GM19239 (cell line): ENCODE results near the gene ATP10A.

Experiments used
- DNase-seq: peaks from one replicate; pipeline ENCODE4 v3.0.0; 2011; ENCODE audit warnings: low spot score; ENCODE audit not compliant: insufficient read length
- FAIRE-seq: peaks from 2 replicates; lab custom pipeline; 2011; peaks lifted over from hg19 to GRCh38; lab: Jason Lieb, UNC

ATP10A gene

DNA sequence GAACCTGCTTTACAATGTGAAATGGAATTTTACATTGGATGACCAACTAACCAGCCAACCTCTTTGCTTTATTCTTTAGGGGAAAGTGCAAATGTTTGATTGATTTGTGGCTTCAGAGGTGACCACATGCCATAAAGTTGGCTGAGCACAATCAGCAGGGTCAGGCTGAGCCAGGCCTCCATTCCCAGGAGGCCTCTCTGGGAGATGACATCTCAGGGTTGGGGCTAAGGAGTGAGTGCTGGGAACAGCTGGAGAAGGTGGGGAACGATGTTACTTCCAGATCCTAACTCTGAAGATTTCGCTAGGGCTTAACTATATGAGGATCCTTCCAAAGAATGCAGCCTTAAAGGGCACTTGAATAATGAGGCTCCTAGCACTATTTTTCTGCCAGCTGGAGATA lies 131.7 kb downstream of the ATP10A start:
- DNase-seq: no peak
- FAIRE-seq: no peak

- FAIRE-seq (no peak), DNase-seq (no peak)
These were observed 132.2 kb downstream of the ATP10A start for GRCh38 chr15:25730918-25731317.

GRCh38 chr15:25728816-25729215 lies 134.3 kb downstream of the ATP10A start:
- FAIRE-seq (no peak), DNase-seq (no peak)

GRCh38 chr15:25727867-25728600 lies 135.1 kb downstream of the ATP10A start:
- no peak for FAIRE-seq
- no peak for DNase-seq

DNA sequence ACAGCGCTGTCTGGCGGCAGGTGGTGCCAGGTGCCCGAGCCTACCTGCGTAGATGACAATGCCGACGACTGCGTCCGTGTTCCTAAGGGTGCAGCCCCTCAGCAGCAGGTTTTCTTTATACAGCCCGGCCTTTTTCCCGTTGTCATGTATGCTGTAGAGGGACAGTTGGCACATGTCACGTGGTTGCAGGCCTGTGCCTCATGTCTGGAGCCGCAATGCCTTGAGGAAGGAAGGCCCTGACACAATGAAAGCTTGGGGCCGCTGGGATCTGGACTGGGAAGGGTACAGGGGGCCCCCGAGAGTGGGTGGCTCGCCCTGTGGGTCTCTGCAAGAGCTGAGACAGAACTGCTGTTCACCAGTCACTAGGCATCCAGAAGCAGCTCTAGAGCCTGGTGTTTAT lies 136.0 kb downstream of the ATP10A start:
- DNase-seq (no peak), FAIRE-seq (no peak)

DNA sequence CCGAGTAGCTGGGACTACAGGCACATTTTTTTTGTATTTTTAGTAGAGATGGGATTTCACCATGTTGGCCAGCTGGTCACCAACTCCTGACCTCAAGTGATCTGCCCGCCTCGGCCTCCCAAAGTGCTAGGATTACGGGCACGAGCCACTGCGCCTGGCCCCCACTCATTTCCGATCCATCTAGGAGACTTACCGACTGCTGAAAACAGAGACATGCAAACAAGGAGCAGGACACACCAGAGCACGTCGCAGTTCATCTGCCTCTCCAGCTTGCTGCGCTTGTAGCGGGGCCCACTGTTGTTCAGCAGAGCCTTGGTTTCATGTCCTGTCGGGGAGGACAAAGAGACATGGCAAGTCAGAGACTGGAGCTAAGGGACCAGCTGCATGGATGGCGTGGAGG lies 137.4 kb downstream of the ATP10A start:
- FAIRE-seq (no peak), DNase-seq (no peak)

- no peak for DNase-seq
These were observed 138.2 kb downstream of the ATP10A start for GRCh38 chr15:25724899-25725298.

DNA sequence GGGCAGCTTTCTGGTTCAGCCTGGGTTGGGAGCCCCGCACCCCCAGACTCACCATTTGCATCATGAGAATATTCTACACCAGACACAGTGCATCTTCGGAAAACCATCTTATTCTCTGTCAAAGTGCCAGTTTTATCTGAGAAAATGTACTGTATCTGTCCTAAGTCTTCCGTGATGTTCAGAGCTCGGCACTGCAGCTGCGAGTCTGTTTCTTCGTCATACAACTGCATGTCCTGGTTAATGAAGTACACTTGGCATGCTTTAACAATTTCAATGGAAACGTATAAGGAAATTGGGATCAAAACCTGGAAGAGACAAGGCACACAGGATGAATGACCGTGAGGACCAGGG lies 141.5 kb downstream of the ATP10A start:
- FAIRE-seq: no peak
- no peak for DNase-seq

More at GRCh38 chr15:25724899-25725298, 138.2 kb downstream of the ATP10A start:
- FAIRE-seq: no peak

DNA sequence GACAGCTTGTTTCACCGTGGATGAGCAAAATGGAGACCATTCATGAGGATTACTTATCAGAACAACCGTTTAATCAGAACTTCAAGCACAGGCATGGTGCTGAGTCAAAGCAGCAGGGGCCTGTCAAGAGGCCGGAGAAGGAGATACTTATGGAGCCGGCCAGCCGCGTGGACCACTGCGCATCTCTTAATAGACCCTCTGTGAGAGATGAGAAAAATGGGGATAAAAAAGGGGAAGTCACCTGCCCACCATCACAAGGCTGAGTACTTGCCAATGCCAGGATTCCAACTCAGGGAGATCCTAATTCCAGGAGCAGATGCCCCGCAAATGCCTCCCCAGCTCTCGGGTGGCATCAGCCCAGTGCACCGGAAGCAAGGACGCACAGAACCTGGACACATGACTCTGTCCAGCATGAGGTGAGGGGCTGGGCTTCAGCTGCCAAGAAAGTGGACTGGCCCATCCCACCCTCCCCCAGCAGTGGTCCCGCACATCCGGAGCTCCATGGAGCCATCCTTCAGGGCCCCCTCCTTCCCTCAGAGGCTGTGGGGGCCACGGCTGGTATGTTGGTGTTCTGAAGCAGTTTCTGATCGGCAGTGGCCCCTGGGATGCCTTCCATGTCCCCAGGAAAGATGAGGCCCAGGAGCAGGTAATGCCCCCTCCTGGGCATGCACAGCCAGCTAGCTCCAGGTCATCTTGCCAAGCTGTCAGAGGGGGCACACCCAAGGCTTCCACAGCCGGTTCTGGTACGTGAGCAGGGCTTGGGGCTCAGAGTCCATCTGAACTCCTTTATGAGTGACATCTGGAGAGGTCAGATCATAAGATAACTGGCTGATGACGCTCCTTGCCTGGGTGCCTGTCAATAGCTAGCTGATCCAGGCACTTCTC lies 143.8 kb downstream of the ATP10A start:
- FAIRE-seq: no peak
- DNase-seq: no peak

DNA sequence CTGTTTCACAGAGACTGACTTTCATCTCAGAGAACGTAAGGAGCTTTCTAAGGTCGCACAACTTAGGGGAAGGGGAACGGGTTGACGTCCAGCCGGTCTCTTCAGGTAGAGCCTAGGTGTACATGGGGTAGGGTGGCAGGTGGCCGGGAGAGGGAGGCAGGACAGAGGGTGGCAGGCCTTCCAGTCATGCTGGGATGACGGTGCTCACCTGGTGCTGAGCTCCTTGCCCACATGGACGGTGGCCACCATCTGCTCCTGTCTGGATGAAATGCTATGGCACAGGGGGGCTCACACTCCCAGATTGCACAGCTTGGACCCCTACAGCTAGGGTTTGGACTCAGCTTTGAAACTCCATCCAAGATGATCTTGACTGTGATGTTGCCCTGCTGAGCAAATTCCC lies 144.5 kb downstream of the ATP10A start:
- FAIRE-seq: no peak
- no peak for DNase-seq

DNA sequence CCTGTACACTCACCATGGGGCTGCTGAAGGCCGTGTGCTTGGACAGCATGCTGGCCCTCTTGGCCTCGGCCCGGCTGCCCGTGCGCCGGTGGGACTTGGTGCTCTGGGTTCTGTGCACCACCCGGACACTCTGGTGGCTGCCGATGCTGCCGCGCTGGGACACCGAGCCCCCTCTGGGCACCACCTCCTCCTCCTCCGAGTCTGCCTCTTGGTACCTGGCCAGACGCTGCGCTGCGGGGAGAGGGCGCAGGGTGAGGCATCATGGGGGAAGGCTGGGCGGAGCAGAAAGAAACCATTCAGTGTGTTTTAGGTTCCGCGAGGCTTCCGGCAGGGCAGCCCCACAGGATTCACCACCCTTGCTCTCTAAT lies 145.0 kb downstream of the ATP10A start:
- FAIRE-seq (no peak), DNase-seq (no peak)

GRCh38 chr15:25717457-25718168 lies 145.5 kb downstream of the ATP10A start:
- DNase-seq (no peak), FAIRE-seq (no peak)

- DNase-seq (no peak), FAIRE-seq (no peak)
These were observed 146.0 kb downstream of the ATP10A start for GRCh38 chr15:25717127-25717456.

DNA sequence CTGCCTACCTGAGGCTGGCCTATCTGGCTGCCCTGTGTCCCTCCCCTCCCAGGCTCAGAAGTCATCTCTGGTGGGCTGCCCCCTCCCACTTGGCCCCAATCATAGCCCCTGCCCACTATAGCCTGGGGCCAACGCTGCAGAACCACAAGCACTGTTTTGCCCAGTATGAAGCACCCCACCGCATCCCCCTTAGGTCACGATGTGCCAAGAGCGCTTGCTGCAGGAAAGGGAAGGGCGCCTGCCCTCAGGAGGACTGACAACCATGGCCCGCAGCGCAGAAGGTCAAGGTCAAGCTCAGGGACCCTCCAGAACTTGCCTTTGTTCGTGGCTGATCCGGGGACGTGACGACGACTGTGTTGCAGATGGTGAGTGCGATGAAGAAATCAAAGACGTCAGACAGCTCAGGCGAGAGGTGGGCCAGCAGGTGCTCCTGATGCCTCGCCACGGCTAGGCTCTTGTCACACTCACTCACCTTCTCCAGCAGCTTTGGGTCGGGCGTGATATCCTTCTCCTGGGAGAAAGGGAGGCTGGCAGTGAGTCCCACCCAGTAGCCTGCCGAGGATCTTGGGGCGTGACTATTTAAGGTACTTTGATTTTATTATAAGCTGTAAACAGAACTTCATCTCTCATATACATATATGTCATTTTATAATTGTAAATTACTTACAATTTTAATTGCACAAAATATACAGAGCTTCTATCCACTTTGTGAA lies 146.6 kb downstream of the ATP10A start:
- FAIRE-seq: no peak

DNA sequence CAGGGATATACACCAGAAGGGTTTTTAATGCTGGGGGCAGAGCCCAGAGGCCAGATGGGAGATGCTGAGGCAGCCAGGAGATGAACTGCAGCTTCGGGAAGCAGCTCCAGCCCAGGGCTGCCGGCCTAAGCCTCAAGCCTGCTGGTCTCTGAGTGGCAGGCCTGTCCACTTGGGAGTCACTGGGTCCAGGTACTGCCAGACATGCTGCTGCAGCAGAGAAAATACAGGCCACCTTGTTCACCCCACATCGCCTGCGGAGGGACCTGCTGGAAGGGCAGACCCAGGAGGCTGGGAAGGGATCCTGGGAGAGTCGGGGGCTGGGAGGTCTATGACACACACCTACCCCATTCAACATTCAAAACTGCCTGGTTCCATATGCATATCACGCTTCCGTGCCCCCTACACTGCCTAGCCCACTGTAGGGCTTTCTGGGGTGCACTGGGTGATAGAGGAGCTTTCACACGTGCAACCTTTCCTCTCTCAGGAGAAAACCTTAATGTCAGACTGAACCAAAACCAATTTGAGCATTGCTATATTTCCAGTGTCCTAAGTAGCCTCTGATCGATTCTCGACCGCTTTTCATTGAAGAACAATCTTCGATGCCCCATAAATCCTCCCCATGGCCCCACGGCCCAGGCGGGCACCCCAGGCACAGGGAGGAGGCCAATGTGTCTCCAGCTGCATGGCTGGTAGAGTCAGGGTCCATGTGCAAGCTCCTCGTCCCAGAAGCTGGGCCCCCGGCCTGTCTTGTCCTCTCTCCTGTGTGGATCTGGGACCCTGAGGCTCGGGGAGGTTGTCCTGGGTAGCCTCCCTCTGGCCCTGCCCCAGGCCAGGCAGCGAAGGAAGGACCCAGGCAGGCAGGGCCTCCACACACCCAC lies 147.4 kb downstream of the ATP10A start:
- DNase-seq (no peak), FAIRE-seq (no peak)

More for the DNA sequence above, 146.6 kb downstream of the ATP10A start:
- no peak for DNase-seq

GRCh38 chr15:25714538-25714840 lies 148.6 kb downstream of the ATP10A start:
- no peak for DNase-seq
- FAIRE-seq: no peak

GRCh38 chr15:25713736-25714537 lies 149.2 kb downstream of the ATP10A start:
- FAIRE-seq (no peak), DNase-seq (no peak)

DNA sequence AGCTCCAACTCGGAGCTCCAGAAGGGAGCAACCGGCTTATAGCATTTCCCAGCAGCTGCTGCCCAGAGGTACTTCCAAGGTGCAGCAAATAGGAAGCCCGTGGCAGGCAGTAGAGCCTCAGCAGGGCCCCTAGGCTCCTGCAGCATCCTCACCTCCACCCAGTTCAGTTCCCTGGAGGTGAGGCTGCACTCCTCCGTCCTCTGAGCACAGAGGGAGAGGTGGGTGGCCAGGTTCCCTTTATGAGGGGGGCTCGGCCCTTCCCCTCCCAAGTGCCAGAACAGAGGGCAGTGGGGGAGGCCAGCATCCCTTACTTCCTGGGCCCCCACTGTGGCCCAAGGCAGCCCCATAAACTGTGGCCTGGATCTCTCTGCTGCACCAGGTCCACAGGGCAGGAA lies 150.2 kb downstream of the ATP10A start:
- DNase-seq (no peak), FAIRE-seq (no peak)
